MCF 10A (cell line): ENCODE measurements around the gene ABCB10. TPM values are rescaled to one million over a fixed set of nuclear protein-coding genes. Genes with fewer than 3 reads are reported as not detected.

ENCODE experiments used
- BruUV-seq: library from RNA; stranded (reverse); fragments of 400-500 nt; replicated peaks from 2 replicates; lab custom pipeline; 2021; lab: Mats Ljungman, UMichigan
- CTCF ChIA-PET: fragments of 300-600 bp; sonication (Branson Sonifier 250); formaldehyde crosslinking; extraction: SDS; loops from one replicate; lab custom pipeline; 2021; ENCODE audit warnings: antibody characterized with exemption, inconsistent platforms; lab: Yijun Ruan, JAX
- POLR2A ChIA-PET: fragments of 300-600, 350-650 bp; sonication (Branson Sonifier 250); formaldehyde crosslinking; extraction: SDS; loops from one replicate; lab custom pipeline; 2020; ENCODE audit warnings: antibody characterized with exemption, inconsistent platforms; lab: Yijun Ruan, JAX
- DNase-seq: peaks from one replicate; pipeline ENCODE4 v3.0.0-alpha.2; 2018; ENCODE audit not compliant: unreplicated experiment
- H3K27ac Mint-ChIP-seq: one replicate; pipeline ENCODE4 v1.8.0; 2022; ENCODE audit warnings: mild to moderate bottlenecking, low read depth, mixed read lengths; ENCODE audit not compliant: unreplicated experiment
- H3K27me3 Mint-ChIP-seq: one replicate; pipeline ENCODE4 v1.8.0; 2022; ENCODE audit warnings: mixed read lengths; ENCODE audit not compliant: insufficient read depth, unreplicated experiment
- H3K36me3 Mint-ChIP-seq: one replicate; pipeline ENCODE4 v1.8.0; 2022; ENCODE audit warnings: mild to moderate bottlenecking, moderate library complexity, mixed read lengths; ENCODE audit not compliant: insufficient read depth, unreplicated experiment
- H3K4me1 Mint-ChIP-seq: one replicate; pipeline ENCODE4 v1.8.0; 2022; ENCODE audit warnings: mixed read lengths; ENCODE audit not compliant: insufficient read depth, unreplicated experiment
- H3K4me3 Mint-ChIP-seq: one replicate; pipeline ENCODE4 v1.8.0; 2022; ENCODE audit warnings: mild to moderate bottlenecking, moderate library complexity, mixed read lengths; ENCODE audit not compliant: unreplicated experiment
- H3K9me3 Mint-ChIP-seq: one replicate; pipeline ENCODE4 v1.8.0; 2022; ENCODE audit warnings: mixed read lengths; ENCODE audit not compliant: unreplicated experiment
- CTCF ChIP-seq: fragments of 200-600 bp; IDR thresholded peaks from one replicate; pipeline ENCODE4 v1.8.0; 2022; ENCODE audit warnings: antibody characterized with exemption, mild to moderate bottlenecking; ENCODE audit not compliant: unreplicated experiment
- intact Hi-C: fragments of 100-400 bp; cut with micrococcal nuclease; formaldehyde crosslinking; loops from 2 replicates; pipeline ENCODE4 v1.14.1; 2022
- total RNA-seq: library from RNA; stranded (reverse); gene quantifications from 2 replicates; pipeline ENCODE4 v1.2.3, GENCODE V29; 2022

ABCB10 gene
- total RNA-seq, 1 experiment from 2014 or later = 34.8 TPM

DNA sequence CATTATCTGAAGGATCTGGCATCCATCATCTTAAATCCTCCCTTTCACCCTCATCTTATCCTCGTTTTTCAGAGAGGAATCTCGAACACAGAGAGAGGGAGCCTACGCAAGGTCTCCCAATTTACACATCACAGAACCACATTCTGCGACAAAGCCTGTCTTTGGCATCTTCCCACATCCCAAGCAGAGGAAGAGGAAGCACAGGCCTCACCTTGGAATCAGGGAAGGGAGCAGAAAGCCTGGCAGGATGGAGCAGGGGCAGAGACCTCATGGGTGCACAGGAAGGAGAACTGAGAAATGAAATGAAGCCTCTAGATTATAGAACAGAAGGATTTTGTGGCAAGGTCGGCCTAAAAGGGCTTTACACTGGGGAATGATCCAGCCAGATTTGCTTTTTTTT lies 5.8 kb downstream of the ABCB10 start:
- TF ChIP-seq CTCF = no peak
- intact Hi-C loops = no loop called here
- Mint-ChIP-seq H3K4me1 (peaks cover 44% of the 10 kb centered on the region), H3K9me3 (no peaks in the 10 kb centered on the region), H3K4me3 (no peak overlapping the region), H3K36me3 (peaks cover 36% of the 10 kb centered on the region), H3K27me3 (no peaks in the 10 kb centered on the region), H3K27ac (no peak overlapping the region)
- POLR2A ChIA-PET = no interaction called here
- DNase-seq = no peak
- BruUV-seq = no TSS peak
- CTCF ChIA-PET = interaction anchor here (1.2 to 1.7 kb wide), 2 partner anchors 37 to 100 kb away, joined by 3 to 6 read pairs; no protein-coding TSS in a partner anchor

GRCh38 chr1:229550812-229551567 lies 7.5 kb downstream of the ABCB10 start:
- no TSS peak for BruUV-seq
- CTCF ChIA-PET = interaction anchor here (0.6 to 1.7 kb wide), 4 partner anchors 16 to 1441 kb away, joined by 3 to 6 read pairs (median 3); no protein-coding TSS in a partner anchor
- Mint-ChIP-seq H3K4me1 (peaks cover 32% of the 10 kb centered on the region), H3K27me3 (no peaks in the 10 kb centered on the region), H3K9me3 (no peaks in the 10 kb centered on the region), H3K4me3 (no peak overlapping the region), H3K27ac (no peak overlapping the region), H3K36me3 (peaks cover 48% of the 10 kb centered on the region)
- POLR2A ChIA-PET = interaction anchor here (0.6 to 1.7 kb wide), 5 partner anchors 28 to 258 kb away, joined by 3 to 7 read pairs (median 4); partner anchors contain the start of gene NUP133
- no peak for DNase-seq
- no peak for TF ChIP-seq CTCF
- intact Hi-C loops = no loop called here

GRCh38 chr1:229547542-229547941 lies 11.0 kb downstream of the ABCB10 start:
- no peaks in the 10 kb centered on the region for H3K9me3 Mint-ChIP-seq
- DNase-seq = no peak
- TF ChIP-seq CTCF = no peak
- H3K36me3 Mint-ChIP-seq = peaks cover 67% of the 10 kb centered on the region
- no peak overlapping the region for H3K4me3 Mint-ChIP-seq
- CTCF ChIA-PET = interaction anchor here (0.6 to 3.1 kb wide), 3 partner anchors 10 to 647 kb away, joined by 3 to 22 read pairs (median 3); partner anchors contain the start of gene ABCB10
- intact Hi-C loops = no loop called here
- no peaks in the 10 kb centered on the region for H3K27me3 Mint-ChIP-seq
- POLR2A ChIA-PET = interaction anchor here (4.4 kb wide), 1 partner anchor 10 kb away, joined by 18 read pairs; the partner anchor contains the start of gene ABCB10
- no TSS peak for BruUV-seq
- H3K27ac Mint-ChIP-seq = no peak overlapping the region
- H3K4me1 Mint-ChIP-seq = peaks cover 12% of the 10 kb centered on the region

DNA sequence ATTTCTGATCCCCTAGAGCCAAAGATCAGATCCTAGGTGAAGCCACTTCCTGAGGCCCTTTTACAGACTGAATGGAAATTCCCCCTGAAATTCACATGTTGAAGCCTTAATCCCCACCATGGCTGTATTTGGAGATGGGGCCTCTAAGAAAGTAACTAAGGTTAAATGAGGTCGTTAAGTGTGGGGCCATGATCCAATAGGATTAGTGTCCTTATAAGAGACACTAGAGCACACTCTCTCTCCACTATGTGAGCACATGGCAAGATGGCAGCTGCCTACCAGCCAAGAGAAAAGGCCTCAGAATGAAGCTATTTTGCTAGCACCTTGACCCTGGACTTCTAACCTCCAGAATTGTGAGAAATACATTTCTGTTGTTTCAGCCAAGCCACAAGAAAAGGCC lies 13.9 kb downstream of the ABCB10 start:
- Mint-ChIP-seq H3K4me1 (no peaks in the 10 kb centered on the region), H3K9me3 (no peaks in the 10 kb centered on the region), H3K4me3 (no peak overlapping the region), H3K36me3 (peaks cover 93% of the 10 kb centered on the region), H3K27me3 (no peaks in the 10 kb centered on the region), H3K27ac (no peak overlapping the region)
- DNase-seq = no peak
- CTCF ChIA-PET = interaction anchor here (0.7 to 1.4 kb wide), 4 partner anchors 13 to 339 kb away, joined by 3 to 5 read pairs (median 4); no protein-coding TSS in a partner anchor
- intact Hi-C loops = no loop called here
- POLR2A ChIA-PET = interaction anchor here (0.6 to 4.4 kb wide), 3 partner anchors 13 to 1838 kb away, joined by 3 to 18 read pairs (median 5); partner anchors contain the start of genes ABCB10 and NUP133
- TF ChIP-seq CTCF = no peak
- no TSS peak for BruUV-seq
